NCI-H146 treated with DMSO at 0.1 percent for 48 hours (cell line): Measurements from ENCODE around the gene HLCS.

ENCODE experiments used
- DNase-seq: peaks from one replicate; lab custom pipeline; 2025; ENCODE audit not compliant: unreplicated experiment; lab: John Stamatoyannopoulos, UW

HLCS gene

GRCh38 chr21:36887963-36888362 lies 78.5 kb downstream of the HLCS start:
- peak; percentile 28 for DNase-seq

DNA sequence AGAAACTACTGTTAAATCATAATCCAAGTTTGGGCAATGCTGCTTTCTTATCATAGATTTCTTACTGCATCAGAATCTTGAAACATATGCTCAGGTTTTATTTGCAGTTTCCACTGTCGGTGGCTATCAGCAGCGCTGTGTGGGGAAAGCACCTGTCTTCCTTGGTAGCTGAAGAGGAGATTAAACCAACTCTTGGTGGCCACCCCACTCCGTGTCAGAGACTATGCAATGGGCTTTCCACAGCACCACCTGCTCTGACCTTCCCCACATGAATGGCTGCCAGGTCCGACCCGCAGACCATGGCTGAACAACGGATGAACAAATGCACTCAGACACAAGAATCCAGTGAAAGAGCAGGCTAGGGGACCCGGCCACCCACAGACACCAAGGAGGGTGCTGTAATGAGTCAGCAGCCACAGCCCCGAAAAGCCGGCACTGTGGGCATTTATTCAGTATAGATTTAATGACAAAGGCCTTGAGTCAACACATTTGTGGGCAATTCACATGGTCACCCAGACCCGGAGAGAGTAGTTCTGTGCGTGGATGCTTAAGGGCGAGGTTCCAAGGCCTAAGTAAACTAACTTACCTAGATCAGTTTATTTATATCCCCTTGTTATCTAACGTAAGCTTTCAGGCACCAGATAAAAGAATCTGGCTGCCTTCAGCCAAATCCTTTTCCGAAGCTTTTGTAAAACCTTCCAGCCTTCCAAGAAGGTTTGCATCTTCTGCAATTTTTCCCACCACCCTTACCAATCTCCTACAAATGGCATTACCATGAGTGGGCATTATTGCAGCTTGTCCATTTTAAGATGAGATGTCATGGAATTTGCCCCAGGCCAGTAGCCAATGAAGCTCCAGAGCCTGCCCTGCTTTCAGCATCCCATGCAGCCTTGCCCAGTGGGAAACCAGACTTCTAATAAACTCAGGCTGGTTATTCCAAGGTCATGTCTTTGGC lies 82.7 kb downstream of the HLCS start:
- DNase-seq, result no peak

- DNase-seq, result no peak
Observed at GRCh38 chr21:36882776-36883175, 83.7 kb downstream of the HLCS start.

DNA sequence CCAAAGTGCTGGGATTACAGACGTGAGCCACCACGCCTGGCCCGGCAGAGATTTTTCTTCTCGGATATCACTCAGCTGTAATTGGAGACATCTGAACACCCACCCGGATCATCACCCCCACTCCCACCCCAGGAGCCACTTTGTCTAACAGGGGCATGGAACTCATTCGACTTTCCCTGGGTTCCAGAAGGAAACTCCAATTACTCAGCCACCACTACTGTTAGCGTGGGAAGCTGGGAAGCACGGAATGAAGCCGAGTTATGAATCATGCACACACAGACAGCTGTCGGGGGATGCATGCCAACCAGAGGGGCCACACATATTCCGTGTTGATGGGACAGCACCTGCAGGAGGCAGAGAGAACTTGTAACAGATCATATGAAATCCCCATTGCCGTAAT lies 85.2 kb downstream of the HLCS start:
- no peak for DNase-seq

DNA sequence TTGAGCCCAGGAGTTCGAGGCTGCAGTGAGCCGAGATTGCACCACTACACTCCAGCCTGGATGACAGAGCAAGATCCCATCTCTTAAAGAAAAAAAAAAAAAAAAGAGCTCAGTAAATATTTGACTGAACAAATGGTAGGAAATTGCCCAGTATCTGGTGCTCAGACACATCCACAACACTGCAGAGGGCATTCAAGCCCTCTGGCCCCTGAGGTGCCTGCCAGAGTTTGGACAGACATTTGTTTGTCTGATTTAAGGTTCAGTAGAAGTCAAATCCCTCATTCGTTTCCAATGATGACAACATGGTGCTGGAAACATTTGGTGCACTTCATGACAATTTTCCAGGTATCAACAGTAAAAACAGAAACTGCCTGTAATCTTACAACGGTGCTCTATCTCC lies 86.6 kb downstream of the HLCS start:
- DNase-seq, result no peak

- DNase-seq, result no peak
Observed at GRCh38 chr21:36877741-36878140, 88.7 kb downstream of the HLCS start.

- no peak for DNase-seq
Observed at GRCh38 chr21:36874665-36875064, 91.8 kb downstream of the HLCS start.

- no peak for DNase-seq
Observed at GRCh38 chr21:36873513-36873912, 93.0 kb downstream of the HLCS start.

DNA sequence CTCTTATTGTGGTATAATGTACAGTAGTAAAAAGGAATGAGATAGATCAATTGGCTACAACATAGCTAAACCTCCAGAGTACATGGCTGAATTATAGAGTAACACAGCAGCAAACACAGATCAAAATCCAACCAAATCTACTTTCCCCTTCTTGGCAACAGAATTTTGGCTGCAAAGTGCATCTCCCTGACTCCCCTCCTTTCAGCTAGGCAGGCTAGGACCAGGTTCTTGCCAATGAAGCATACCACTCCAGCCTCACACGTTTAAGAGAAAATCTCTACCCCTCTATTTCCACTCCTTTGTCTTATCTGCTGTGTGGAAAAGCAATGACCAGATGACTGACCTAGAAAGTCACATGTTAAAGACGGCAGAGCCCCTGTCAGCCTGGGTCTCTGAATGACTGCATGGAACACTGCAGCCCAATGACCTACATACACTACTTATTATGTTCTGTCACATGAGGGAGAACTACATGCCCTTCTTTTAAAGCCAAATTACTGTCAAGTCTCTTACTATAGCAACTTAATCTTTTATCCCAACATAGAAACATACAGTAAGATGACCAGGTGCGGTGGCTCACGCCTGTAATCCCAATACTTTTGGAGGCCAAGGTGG lies 99.1 kb downstream of the HLCS start:
- DNase-seq, result no peak

DNA sequence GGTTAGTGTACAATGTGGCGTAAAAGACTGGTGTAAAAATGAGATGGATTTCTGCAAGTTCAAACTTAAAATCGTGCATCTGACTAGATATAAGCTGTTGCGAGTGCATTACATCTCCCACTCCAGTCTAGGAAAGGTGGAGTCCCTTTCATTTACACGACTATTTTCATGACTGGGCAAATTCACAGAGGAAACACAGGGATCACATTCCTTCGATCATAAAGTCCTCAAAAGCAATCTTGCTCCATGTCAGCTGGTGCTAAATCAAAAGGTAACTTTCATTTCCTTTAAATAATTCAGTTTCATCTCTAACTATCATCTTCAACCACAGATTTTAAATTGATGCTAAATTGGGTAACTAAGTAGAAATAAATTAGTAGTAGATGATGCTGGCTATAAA lies 100.0 kb downstream of the HLCS start:
- DNase-seq, result no peak

GRCh38 chr21:36864974-36865373 lies 101.5 kb downstream of the HLCS start:
- DNase-seq, result no peak

DNA sequence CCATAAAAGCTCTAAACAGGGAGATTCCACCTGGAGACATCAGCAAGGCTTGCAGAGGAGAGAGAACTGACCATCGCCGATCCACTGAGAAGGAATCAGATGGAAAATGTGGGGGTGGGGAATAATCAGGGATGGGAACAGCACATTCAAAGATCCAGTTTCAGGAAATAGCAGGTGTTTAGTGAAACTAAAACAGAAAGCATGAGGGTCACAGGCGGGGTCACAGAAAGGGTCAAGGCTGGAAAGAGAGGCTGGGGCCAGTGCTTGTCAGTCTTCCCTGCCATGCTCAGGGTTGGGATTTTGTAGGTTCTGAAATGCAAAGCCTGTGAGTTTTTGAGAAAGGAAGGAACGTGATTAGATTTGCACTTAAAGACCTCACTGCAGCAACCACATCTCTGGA lies 103.2 kb downstream of the HLCS start:
- no peak for DNase-seq

DNA sequence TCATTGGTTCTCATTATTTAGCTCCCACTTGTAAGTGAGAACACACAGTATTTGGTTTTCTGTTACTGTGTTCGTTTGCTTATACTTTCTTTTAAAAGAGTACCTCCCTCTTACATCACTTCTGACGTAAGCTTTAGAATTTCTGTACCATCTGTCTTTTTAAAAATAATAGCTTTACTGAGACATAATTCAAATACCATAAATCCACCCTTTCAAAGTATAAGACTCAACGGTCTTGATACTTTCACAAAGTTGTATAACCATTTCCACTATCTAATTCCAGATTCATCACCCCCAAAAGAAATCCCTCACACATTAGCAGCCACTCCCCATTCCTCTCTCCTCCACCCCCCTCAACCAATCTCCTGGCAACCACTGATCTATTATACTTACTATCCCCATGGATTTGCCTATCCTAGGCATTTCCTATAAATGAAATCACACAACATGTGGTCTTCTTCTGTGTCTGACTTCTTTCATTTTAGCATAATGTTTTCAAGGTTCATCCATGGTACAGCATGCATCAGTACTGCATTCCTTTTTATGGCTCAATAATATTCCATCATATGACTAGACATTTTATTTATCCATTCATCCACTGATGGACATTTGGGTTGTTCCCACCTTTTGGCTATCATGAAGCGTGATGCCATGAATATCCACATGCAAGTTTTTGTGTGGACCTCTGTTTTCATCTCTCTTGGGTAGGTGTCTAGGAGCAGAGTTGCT lies 104.7 kb downstream of the HLCS start:
- DNase-seq, result no peak

DNA sequence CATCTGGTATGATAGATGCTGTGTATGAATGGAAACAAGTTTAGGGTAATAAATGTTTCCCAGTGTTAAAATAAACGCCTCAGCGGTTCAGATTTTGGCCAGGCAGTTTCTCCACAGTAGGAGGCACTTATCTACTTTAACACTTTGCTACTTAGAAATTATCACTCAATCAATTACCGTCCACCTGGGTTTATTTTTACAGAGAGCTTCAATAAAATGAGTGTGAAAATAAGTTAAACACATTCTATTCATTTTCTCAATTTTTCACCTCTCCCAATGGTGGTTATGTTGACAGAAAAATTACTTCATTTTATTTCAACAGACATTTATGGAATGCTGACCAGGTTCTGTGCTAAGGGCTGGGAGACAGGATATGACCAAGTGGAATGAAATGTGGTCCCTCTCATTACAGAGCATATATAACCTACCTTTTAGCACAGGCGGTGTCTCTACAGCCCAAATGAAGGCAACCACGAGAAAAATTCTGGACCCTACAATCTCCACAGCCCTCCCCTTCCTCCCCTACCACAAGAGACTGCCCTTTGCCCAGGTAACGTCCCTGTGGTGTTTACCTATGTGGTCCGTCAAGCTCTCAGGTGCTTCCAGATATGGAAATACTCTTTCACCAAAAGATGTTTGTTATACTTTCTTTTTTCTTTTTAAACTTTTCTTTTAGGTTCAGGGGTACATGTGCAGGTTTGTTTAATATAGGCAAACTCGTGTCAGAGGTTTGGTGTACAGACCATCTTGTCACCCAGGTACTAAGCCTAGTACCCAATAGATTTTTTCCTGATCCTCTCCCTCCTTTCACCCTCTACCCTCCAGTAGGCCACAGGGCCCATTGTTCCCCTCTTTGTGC lies 105.5 kb downstream of the HLCS start:
- no peak for DNase-seq

DNA sequence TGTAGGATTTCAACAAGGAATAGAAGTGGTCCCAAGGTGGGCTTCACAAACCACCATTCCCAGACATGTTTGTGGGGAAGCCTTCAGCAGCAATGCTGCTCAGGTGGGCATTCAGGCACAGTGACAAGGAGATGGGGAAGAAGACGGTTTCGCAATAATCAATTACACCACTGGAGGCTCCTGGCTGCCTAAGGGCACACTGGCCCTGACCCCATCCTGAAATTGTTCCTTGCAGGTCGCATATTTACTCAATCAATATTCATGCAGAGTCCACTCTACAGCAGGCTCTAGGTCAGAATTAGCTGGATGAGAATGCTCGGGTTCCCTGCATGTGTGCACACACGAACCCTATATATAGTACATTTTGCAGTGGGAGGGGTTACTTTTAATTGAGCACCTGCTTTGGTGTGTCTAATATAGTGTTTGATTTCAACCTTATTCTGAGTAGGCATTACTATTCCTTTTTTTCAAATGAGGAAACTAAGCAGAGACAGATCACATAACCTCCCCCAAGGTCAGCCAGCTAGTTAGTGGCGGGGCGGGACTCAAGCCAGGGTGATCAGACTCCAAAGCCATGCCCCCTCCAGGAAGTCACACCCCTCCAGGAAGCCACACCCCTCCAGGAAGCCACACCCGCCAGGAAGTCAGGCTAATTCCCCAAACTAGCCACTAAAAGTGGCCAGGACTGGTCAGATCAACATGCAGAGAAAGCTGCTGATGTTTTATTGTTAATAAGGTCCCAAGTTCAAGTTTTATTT lies 106.5 kb downstream of the HLCS start:
- DNase-seq, result no peak

DNA sequence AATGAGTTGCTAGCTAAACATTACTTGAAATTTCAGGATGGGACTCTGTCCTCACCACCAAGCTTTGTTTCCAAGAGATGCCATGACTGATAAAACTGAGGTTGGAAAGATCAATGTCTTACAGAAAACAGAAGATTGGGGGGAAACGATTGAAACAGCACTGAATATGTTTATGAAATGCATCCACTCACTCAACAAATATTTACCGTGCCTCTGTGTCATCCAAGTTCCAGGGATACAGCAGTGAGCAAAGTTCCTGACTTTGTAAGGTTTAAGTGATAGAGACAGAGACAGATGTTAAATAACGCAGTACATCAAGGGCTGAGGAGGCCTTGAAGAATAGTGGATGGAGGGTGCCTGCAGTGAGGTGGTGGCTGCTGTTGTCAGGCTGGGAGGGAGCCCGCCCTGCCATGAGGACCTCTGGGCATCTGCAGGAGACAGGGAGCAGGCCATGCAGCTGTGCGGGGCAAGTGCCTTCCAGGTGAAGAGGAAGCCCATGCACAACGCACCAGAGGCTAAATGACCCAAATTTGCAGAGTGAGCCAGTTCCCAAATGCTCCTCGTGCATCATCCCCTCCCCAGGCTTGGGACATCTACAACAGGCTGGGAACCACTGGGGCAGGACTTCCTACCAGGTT lies 108.0 kb downstream of the HLCS start:
- no peak for DNase-seq

GRCh38 chr21:36856643-36857042 lies 109.8 kb downstream of the HLCS start:
- no peak for DNase-seq

- DNase-seq, result no peak
Observed at GRCh38 chr21:36854391-36854790, 112.1 kb downstream of the HLCS start.

- DNase-seq, result no peak
Observed at GRCh38 chr21:36852864-36853263, 113.6 kb downstream of the HLCS start.

- DNase-seq, result no peak
Observed at GRCh38 chr21:36852293-36852692, 114.2 kb downstream of the HLCS start.
